ENCODE results near the gene CST4. TPM values are rescaled to one million over a fixed set of nuclear protein-coding genes. Genes with fewer than 3 reads are reported as not detected.

Gene CST4
- total and polyA plus RNA-seq, 2 experiments from 2014 or later = not detected

Small RNA genes lying within 50 kb of the gene (small RNA-seq; reads per million reads assigned to genes)
- gene CST2P1 (ENCODE audit: low replicate concordance) = not detected

Other genes starting within 250 kb of the CST4 start
- not detected in 2 replicates for gene CSTL1, start 249.4 kb downstream of the CST4 start, total RNA-seq (2014; rRNA removed; shearing (Covaris generic))
- not detected in 2 replicates for gene CSTL1, start 249.4 kb downstream of the CST4 start, polyA plus RNA-seq (2016; fragmentation: Nextera tagmentation; extraction: Ambion mirVana)
- gene CST11, start 236.2 kb downstream of the CST4 start, total RNA-seq (2014; rRNA removed; shearing (Covaris generic)) = not detected in 2 replicates
- gene CST11, start 236.2 kb downstream of the CST4 start, polyA plus RNA-seq (2016; fragmentation: Nextera tagmentation; extraction: Ambion mirVana) = 0.73 TPM in 1 of 2 replicates, not detected in the other
- gene CST8, start 197.9 kb downstream of the CST4 start, total RNA-seq (2014; rRNA removed; shearing (Covaris generic)) = not detected in 2 replicates
- gene CST8, start 197.9 kb downstream of the CST4 start, polyA plus RNA-seq (2016; fragmentation: Nextera tagmentation; extraction: Ambion mirVana) = not detected in 2 replicates
- gene CST9L, start 120.6 kb downstream of the CST4 start, total RNA-seq (2014; rRNA removed; shearing (Covaris generic)) = not detected in 2 replicates
- not detected in 2 replicates for gene CST9L, start 120.6 kb downstream of the CST4 start, polyA plus RNA-seq (2016; fragmentation: Nextera tagmentation; extraction: Ambion mirVana)
- not detected in 2 replicates for gene CST9, start 83.1 kb downstream of the CST4 start, total RNA-seq (2014; rRNA removed; shearing (Covaris generic))
- gene CST9, start 83.1 kb downstream of the CST4 start, polyA plus RNA-seq (2016; fragmentation: Nextera tagmentation; extraction: Ambion mirVana) = not detected in 2 replicates
- gene CST3, start 51.1 kb downstream of the CST4 start, total RNA-seq (2014; rRNA removed; shearing (Covaris generic)) = 51.8 and 70.7 TPM in 2 replicates
- 71.5 and 72.9 TPM in 2 replicates for gene CST3, start 51.1 kb downstream of the CST4 start, polyA plus RNA-seq (2016; fragmentation: Nextera tagmentation; extraction: Ambion mirVana)
- gene CST1, start 61.9 kb upstream of the CST4 start, total RNA-seq (2014; rRNA removed; shearing (Covaris generic)) = 1.8 and 2.7 TPM in 2 replicates
- 4.0 and 4.9 TPM in 2 replicates for gene CST1, start 61.9 kb upstream of the CST4 start, polyA plus RNA-seq (2016; fragmentation: Nextera tagmentation; extraction: Ambion mirVana)
- gene CST2, start 137.7 kb upstream of the CST4 start, total RNA-seq (2014; rRNA removed; shearing (Covaris generic)) = not detected in 2 replicates
- gene CST2, start 137.7 kb upstream of the CST4 start, polyA plus RNA-seq (2016; fragmentation: Nextera tagmentation; extraction: Ambion mirVana) = not detected in 2 replicates
- not detected in 2 replicates for gene CST5, start 190.7 kb upstream of the CST4 start, total RNA-seq (2014; rRNA removed; shearing (Covaris generic))
- not detected in 2 replicates for gene CST5, start 190.7 kb upstream of the CST4 start, polyA plus RNA-seq (2016; fragmentation: Nextera tagmentation; extraction: Ambion mirVana)

Measured in GM23338 (cell line).